KG1 (cell line): ENCODE measurements around the gene SCO2.

Experiments
- DNase-seq: peaks from one replicate; lab custom pipeline; 2025; lab: John Stamatoyannopoulos, UW

SCO2 gene

DNA sequence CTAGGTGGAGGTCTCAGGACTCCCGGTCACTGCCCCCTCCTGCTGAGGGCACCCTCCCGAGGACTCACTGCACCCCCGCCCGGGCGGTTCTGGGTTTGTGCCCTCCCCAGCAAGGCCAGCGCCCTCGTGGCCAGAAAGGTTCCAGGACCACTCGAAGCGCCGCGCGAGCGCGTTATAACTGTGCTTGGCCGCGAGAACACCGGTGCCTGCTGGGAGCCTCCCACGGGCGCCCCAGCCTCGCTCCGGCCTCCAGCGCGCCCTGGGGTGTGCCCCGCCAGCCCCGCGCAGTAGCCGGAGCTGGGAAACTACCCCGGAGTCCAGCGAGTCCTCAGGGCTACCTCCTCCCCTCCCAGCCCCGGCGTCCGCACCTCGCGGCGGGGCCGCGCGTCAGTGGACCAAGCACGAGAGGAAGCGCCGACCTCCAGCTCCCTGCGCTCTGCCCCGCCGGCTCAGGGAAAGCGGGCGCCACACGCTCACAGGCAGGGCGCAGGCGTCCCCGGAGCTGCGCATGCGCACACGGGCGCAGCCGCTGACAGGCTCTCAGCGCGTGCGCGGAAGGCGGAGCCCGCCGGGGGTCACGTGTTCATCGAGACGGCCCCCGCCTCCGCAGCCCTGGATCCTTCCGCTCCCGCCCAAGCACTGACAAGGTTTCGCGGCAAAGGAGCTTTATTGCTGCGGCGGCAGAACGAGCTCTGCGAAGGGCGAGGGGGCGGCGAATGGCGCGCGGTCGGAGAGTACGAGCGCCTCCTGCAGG lies at the start of gene SCO2:
SCO2 (minus strand) TSS at position 495 of the 754 bp plus-strand sequence. CDS start 1,187 bp downstream, outside the sequence.
- peak; percentile 91 for DNase-seq

GRCh38 chr22:50574383-50574755 lies 49.0 kb upstream of the SCO2 start:
- DNase-seq: no peak

GRCh38 chr22:50573491-50574382 lies 48.3 kb upstream of the SCO2 start:
- DNase-seq: no peak

GRCh38 chr22:50572965-50573364 lies 47.6 kb upstream of the SCO2 start:
- DNase-seq: no peak

DNA sequence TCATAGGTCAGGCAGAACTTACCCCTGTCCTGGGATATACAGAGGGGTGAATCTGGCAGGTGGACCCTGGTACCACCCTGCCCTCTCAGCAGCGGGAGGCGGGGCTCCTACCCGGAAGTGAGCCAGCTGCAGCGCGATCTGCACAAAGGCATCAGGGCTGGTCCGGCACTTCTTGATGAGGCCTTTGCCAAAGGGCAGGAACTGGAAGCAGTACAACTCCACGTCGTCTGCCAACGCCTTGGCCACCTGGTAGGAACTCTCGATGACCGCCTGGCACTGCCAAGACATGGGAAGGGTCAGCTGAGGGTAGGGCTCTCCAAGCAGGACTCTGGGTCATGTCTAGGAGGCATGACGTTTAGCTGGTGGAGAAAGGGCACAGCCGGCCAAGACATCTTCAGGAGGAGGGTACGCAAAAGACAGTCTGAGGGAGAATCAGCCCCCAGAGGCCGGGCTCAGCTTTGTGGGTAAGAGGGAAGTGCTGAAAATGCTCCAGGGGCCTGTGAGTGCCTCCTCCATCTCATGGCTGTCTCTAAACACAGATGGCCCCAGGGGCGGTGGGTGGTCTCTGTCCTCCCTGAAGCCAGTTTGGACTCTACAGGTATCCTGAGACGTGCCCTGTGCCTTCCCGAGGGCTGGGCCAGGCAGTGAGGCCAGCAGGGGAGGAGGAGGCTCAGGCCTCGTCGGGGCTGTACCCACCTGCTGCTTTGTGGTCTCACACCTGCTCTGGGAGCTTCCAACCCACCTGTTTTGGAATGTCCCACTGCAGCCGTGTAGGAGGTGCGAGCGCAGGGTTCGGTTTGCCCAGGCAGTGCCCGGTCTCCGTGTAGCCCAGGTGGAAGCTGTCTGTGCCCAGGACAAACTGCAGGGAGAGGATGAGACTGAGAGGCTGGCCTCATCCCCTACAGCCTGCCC lies 46.1 kb upstream of the SCO2 start:
- no peak for DNase-seq

DNA sequence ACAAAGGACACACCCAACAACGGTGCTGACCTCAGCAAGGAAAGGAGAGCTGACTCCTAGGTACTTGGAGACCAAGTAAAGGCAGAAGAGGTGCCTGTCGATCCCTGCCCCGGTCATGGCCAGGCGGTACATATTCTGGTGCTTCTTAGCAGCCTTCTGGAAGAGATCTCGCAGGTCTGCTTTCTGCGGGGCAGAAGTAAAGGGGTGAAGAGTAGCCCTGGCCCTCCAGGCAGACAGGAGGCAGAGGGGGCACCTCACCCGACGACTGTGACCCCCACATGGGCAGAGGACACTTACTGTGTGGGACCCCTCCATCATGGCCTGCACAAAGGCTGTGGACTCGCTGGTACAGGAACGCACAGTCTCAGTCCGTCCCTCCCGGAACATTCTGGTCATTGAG lies 45.5 kb upstream of the SCO2 start:
- no peak for DNase-seq

DNA sequence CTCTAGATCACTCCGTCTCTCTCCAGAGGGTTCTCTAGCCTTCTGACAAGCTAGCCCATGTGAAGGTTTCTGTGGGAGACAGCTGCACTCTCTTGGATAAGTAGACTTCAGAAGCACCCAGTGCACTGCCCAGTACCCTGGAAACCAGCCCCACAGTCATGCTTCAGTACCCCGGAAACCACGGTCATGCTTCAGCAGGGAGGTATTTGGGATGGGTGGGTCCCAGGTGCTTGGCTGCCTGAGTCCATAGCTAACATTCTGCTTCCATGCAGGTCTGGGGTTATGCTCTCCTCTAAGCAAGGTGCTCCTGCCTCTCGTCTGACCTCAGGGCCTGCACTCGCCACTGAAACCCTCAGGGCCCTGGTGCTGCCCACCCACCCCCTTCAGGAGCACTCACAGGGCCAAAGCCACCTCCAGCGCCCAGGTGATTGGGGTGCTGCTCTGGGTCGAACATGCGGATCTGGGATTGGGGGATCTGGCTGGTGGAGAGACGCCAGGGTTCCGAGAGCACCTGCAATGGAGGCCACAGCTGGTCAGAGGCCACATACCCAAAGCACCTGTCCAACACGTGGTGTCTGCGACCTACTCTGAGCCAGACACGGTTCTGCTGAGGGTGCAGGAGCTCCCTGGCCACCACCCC lies 44.6 kb upstream of the SCO2 start:
- no peak for DNase-seq

DNA sequence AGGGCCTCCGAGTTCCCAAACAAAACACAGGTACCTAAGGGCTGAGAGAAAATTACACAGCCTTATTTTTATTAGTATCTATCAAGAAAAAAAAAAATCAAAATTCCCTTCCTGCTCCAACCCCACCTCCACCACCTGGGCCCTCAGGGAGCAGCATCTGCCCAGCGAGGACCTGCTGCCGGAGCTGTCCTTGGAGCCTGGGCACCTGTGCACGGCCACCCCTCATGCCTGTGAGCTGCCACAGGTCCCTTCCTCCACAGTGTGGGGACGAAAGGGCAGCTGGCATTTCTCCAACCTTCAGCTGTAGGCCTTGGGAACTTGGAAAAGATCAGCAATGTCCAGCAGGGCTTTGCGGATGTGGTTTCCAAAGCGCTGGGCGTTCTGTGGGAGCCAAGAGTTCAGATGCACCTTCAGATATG lies 43.7 kb upstream of the SCO2 start:
- DNase-seq: no peak

DNA sequence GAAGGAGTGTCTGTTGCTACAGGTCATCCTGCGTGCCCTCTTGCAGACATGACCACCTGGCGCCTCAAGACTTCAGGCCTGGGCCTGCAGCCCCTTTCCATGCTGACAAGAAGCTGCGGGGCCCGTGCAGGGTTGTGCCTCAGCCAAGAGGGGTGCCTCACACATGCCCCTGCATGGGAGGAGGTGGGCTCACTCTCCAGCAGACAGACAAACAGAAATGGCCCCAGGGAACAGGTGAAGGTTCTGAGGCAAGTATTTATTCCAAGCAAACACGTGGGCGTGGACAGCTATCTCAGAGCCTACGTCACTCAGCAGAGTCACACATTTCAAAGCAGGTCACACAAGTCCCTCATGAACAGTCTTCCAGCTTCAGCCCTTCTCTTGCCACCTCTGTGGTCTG lies 43.2 kb upstream of the SCO2 start:
- no peak for DNase-seq

GRCh38 chr22:50567721-50568252 lies 42.4 kb upstream of the SCO2 start:
- no peak for DNase-seq

DNA sequence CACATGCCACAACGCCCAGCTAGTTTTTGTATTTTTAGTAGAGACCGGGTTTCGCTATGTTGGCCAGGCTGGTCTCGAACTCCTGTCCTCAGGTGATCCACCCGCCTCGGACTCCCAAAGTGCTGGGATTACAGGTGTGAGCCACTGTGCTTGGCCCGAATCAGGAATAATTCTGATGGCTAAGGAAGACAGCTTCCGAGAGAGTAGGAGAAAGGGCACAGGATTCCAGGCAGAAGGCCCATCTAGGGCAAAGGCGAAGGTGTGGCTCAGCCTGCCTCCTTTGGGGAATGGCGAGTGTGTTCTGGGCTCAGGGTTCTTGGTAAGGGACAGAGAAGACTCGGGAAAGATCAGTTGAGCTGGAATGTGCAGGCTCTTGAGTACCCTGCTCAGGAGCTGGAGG lies 38.9 kb upstream of the SCO2 start:
- DNase-seq: no peak

- DNase-seq: no peak
Measured at GRCh38 chr22:50563413-50564160, 38.2 kb upstream of the SCO2 start.

DNA sequence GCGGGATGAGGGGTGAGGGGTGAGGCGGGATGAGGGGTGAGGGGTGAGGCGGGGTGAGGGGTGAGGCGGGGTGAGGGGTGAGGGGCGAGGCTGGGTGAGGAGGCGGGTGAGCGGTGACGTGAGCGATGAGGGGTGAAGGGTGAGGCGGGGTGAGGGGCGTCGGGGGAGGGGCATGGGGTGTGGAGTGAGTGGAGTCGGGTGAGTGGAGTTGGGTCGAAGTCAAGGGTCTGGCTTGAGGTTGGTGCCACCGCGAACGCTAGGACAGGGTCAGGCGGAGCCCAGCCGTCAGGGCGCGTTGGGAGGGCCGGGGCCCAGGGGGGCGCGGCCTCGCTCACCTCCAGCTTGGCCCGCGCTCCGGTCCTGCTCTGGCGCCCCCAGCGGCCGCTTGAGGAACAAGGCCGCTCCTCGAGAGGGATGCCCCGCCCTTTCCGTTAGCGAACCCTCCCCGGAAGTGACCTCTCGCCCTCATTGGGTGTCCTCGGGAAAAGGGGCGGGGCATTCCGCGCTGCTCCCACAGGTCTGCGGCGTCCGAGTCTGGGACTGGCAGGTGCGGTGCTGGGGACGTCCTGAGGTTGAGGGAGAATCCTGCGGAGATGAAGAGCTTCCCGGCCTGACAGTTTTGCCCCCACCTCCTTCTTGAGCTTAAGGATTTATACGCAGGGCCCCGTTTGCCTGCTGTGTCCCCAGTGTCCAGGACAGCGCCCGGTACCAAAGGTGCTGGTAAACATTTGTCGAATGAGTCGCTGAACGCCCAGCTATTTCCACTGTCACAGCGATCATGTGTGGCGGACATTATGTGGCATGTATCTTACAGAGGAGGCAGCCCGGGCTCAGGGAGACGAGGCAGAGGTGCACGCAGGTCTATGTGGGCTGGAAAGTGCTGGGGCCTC lies 37.4 kb upstream of the SCO2 start, which contains the start of gene SYCE3:
SYCE3 (minus strand) TSS at position 397 of the 890 bp plus-strand sequence. CDS start 6,514 bp downstream, outside the sequence.
- DNase-seq: peak; percentile 92

DNA sequence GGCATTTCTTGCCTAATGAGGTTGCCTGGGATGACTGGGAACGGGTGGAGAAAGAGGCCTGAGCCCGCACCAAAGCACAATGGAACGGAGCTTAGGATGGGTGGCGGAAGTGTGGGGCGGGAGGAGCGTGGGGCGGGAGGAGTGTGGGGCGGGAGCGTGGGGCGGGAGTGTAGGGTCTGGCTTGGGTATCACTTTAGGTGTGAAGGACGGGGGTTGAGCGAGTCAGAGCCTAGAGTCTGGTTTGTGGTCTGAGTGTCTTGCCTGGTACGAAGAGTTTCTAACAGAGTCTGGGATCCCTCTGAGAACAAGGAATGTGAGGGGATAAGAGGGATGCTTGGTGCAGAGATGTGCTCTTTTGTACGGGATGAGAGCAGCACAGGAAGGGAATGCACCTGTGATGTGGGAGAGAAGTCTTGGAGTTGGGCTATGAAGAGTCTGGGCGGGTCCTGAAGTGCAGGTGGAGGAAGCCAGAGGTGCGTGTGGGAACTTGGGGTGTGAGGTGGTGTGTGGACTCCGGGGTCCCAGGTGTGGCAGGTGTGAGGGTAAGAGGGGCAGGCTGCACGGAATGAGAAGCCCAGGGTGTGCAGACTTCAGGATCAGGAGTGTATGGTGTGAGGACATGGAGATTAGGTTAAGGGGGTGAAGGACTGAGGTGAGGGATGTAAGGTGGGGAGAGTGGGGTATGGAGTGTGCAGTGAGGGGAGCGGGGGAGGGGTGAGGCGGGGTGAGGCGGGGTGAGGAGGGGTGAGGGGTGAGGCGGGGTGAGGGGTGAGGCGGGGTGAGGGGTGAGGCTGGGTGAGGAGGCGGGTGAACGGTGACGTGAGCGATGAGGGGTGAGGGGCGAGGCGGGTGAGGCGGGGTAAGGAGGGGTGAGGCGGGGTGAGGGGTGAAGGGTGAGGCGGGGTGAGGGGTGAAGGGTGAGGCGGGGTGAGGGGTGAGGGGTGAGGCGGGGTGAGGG lies 36.3 kb upstream of the SCO2 start:
- DNase-seq: no peak

- DNase-seq: no peak
Measured at GRCh38 chr22:50560034-50560433, 34.6 kb upstream of the SCO2 start.

GRCh38 chr22:50556703-50557102 lies 31.3 kb upstream of the SCO2 start:
- no peak for DNase-seq

DNA sequence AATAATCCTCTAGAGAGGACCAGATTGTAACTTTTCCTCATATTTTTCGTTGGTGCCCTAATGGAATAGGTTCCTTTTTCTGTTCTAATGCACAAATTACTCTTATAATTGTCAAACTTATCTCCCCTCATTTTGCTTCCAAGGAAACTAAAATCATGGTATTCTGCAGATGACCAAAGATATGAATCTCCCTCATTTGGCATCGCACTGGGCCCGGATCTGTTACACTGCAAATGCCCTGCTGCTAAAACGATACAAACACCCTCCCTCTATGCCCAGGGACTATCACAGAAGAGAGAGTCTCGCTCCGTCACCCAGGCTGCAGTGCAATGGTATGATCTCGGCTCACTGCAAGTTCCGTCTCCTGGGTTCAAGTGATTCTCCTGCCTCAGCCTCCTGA lies 27.9 kb upstream of the SCO2 start:
- DNase-seq: no peak

- DNase-seq: no peak
Measured at GRCh38 chr22:50551160-50551752, 25.9 kb upstream of the SCO2 start.
